GM06990 (cell line): ENCODE results near the gene ACOT13.
"Not testable (repeated sequence)": the region's sequence is repeated elsewhere in the genome, so short reads cannot be mapped to it uniquely, and the experiment has no call there.

Experiments
- DNase-seq: peaks from one replicate; pipeline ENCODE4 v3.0.0-alpha.2; 2011; ENCODE audit not compliant: insufficient read length; ENCODE audit errors: extremely low read depth
- H3K27me3 ChIP-seq: replicated peaks from 2 replicates; pipeline ENCODE4 v1.6.0; 2011; ENCODE audit warnings: low read length; ENCODE audit not compliant: control insufficient read depth, insufficient read depth
- H3K36me3 ChIP-seq: 2 replicates; pipeline ENCODE4 v1.5.1; 2011; ENCODE audit warnings: low read length; ENCODE audit not compliant: control insufficient read depth, insufficient read depth
- H3K4me3 ChIP-seq: replicated peaks from 2 replicates; pipeline ENCODE4 v1.5.1; 2011; ENCODE audit warnings: low read depth, mild to moderate bottlenecking, control low read depth, low read length
- CTCF ChIP-seq: IDR thresholded peaks from 2 replicates; pipeline ENCODE4 v1.5.1; 2011; ENCODE audit warnings: low read length, control low read depth, mild to moderate bottlenecking, inconsistent platforms; ENCODE audit not compliant: insufficient read depth, poor library complexity, severe bottlenecking

Gene ACOT13

DNA sequence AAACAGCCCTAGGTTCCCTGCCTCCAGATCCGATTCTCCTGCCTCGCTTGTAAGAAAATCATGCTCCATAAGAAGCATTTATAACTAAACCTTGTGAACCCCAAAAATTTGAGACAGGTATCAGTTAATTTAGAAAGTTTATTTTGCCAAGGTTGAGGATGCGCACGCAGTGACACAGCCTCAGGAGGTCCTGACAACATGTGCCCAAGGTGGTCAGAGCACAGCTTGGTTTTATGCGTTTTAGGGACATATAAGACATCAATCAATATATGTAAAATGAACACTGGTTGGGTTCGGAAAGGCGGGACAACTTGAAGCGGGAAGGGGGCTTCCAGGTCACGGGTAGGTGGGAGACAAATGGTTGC, 2.1 kb downstream of the ACOT13 start:
- Histone ChIP-seq H3K4me3 (no peak overlapping the region), H3K27me3 (no peaks in the 10 kb centered on the region), H3K36me3 (peaks cover 1% of the 10 kb centered on the region; the same call in 1 of the 2 replicates)
- no peak for DNase-seq
- no peak for TF ChIP-seq CTCF

DNA sequence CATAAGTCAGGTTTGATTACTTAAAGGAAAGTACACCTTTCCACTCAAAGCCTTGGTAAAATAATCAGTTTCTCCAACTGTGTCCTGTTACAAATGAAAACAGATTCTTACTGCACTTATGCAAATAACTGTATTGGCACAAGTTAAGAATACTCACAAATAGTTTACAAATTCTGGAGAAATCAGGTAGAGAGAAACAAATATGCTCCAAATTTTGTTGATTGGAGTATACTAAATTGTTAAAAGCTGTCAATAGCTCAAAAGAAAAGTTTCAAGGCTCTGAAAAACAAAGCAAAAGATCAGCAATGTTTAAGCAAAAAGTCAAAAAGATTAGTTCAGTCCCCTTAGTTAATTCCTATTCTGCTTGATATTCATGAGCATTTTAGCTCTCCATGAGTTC, 3.6 kb downstream of the ACOT13 start:
- H3K36me3 ChIP-seq, DNase-seq, H3K4me3 ChIP-seq: not testable (repeated sequence)

GRCh38 chr6:24671077-24671476, 4.2 kb downstream of the ACOT13 start:
- H3K27me3 ChIP-seq, H3K4me3 ChIP-seq, H3K36me3 ChIP-seq, DNase-seq: not testable (repeated sequence)

More for the DNA sequence above, 3.6 kb downstream of the ACOT13 start:
- not testable (repeated sequence) for H3K27me3 ChIP-seq

- H3K36me3 ChIP-seq: no peaks in the 10 kb centered on the region
- no peak for DNase-seq
- TF ChIP-seq CTCF: no peak
- H3K4me3 ChIP-seq: no peak overlapping the region
- H3K27me3 ChIP-seq: no peaks in the 10 kb centered on the region
Observed at GRCh38 chr6:24672620-24673182, 5.8 kb downstream of the ACOT13 start.

DNA sequence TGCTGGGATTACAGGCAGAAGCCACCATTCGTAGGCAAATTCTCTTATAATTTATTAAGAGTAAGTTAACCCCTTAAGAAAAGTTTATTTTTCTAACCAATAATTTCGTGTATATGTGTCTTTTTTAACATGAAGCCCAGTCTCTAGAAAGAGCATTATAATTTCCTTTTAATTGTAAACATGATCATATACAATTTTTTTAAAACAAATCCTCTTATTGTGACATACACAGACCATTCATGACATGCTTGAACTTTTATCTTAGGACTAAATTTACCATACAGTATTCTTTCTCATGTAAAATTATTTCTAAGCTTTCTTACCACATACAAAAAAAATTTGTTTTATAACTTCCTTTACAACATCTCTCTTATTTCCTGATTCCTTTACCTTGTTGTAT, 6.7 kb downstream of the ACOT13 start:
- no peaks in the 10 kb centered on the region for H3K36me3 ChIP-seq
- no peak for TF ChIP-seq CTCF
- H3K27me3 ChIP-seq: no peaks in the 10 kb centered on the region
- no peak for DNase-seq
- no peak overlapping the region for H3K4me3 ChIP-seq

DNA sequence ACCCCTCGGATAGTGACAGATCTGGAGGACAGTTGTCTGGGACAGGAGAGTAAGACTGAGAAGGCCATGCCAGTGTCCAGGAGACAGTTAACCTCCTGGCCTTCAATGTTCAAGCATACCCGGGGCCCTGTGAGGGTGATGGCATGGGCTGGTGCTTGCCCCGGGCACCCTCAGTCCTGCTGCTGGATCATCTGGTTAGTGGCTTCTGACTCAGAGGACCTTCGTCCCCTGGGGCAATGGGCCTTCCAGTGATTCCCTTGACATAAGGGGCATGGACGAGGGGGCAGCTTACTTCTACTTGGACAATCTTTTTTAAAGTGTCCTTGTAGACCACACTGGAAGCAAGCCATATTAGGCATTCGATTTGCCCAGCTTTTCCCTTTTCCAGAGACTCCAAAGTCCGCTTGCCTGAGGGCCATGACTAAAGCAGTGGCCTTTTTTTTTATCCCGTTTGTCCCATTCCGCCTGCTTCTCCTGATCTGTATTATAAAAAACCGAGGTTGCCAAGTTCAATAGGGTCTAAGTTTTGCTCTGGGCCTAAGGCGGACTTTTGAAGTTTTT, 12.0 kb downstream of the ACOT13 start:
- H3K4me3 ChIP-seq, H3K36me3 ChIP-seq, DNase-seq, H3K27me3 ChIP-seq: not testable (repeated sequence)

DNA sequence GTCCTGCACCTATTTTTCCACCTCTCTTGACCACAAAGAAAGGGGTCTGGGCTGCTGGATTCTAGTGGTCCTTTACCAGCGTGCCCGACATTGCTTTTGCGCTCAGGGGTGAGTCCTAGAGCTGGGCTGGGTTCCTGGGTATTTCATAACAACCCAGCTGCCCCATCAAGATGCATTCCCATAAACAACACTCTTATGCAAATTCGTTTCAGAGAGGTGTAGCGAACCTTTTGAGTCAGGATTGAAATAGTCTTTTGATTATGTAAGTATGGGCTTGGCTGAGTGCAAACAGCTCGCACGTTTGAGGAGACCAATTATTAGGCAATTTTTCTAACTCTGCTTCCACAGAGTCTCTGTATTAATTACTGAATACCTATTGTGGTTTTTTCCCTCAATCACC, 13.7 kb downstream of the ACOT13 start:
- H3K27me3 ChIP-seq: no peaks in the 10 kb centered on the region
- no peak for TF ChIP-seq CTCF
- no peak overlapping the region for H3K4me3 ChIP-seq
- no peaks in the 10 kb centered on the region for H3K36me3 ChIP-seq
- DNase-seq: no peak
